IMR-90 (cell line): ENCODE results near the gene PSMD12.

Experiments
- BHLHE40 ChIP-seq: fragments of 150-350 bp; IDR thresholded peaks from 2 replicates; pipeline ENCODE4 v1.6.1; 2016; ENCODE audit warnings: mild to moderate bottlenecking, low read depth, low read length
- CEBPB ChIP-seq: IDR thresholded peaks from 2 replicates; pipeline ENCODE4 v1.6.1; 2012; ENCODE audit warnings: low read depth, low read length, improper control_type of control experiment
- CHD1 ChIP-seq: IDR thresholded peaks from 2 replicates; pipeline ENCODE4 v1.6.1; 2012; ENCODE audit warnings: low read depth, low read length, improper control_type of control experiment
- FOS ChIP-seq: fragments of 150-350 bp; IDR thresholded peaks from 2 replicates; pipeline ENCODE4 v1.6.1; 2016; ENCODE audit warnings: low read depth, low read length
- MAZ ChIP-seq: IDR thresholded peaks from 2 replicates; pipeline ENCODE4 v1.6.1; 2012; ENCODE audit warnings: low read depth, mild to moderate bottlenecking, low read length, improper control_type of control experiment, moderate library complexity, borderline replicate concordance
- MXI1 ChIP-seq: IDR thresholded peaks from 2 replicates; pipeline ENCODE4 v1.6.1; 2012; ENCODE audit warnings: low read depth, mild to moderate bottlenecking, low read length, moderate library complexity, borderline replicate concordance
- NFE2L2 ChIP-seq: fragments of 150-350 bp; IDR thresholded peaks from 2 replicates; pipeline ENCODE4 v1.6.1; 2016; ENCODE audit warnings: low read depth, mild to moderate bottlenecking, low read length
- POLR2A ChIP-seq: IDR thresholded peaks from 2 replicates; pipeline ENCODE4 v1.6.1; 2012; ENCODE audit warnings: mild to moderate bottlenecking, low read depth, low read length
- RAD21 ChIP-seq: IDR thresholded peaks from 2 replicates; pipeline ENCODE4 v1.6.1; 2012; ENCODE audit warnings: low read length, improper control_type of control experiment
- RFX5 ChIP-seq: IDR thresholded peaks from 2 replicates; pipeline ENCODE4 v1.8.0; 2012; ENCODE audit warnings: low read depth, mild to moderate bottlenecking, low read length, moderate library complexity
- SMC3 ChIP-seq: fragments of 150-350 bp; IDR thresholded peaks from 2 replicates; pipeline ENCODE4 v1.6.1; 2016; ENCODE audit warnings: low read depth, mild to moderate bottlenecking, antibody characterized with exemption, low read length, moderate library complexity
- TF ChIP-seq, protein P1 (sequence below): conservative IDR thresholded peaks from 2 replicates; pipeline ENCODE4 v1.5.1; 2012; ENCODE audit warnings: mild to moderate bottlenecking, low read depth, low read length, improper control_type of control experiment
- TF ChIP-seq, protein P2 (sequence below): fragments of 150-350 bp; IDR thresholded peaks from 2 replicates; pipeline ENCODE4 v1.6.1; 2017; ENCODE audit warnings: mild to moderate bottlenecking, antibody characterized with exemption, low read length, low read depth

DNA sequence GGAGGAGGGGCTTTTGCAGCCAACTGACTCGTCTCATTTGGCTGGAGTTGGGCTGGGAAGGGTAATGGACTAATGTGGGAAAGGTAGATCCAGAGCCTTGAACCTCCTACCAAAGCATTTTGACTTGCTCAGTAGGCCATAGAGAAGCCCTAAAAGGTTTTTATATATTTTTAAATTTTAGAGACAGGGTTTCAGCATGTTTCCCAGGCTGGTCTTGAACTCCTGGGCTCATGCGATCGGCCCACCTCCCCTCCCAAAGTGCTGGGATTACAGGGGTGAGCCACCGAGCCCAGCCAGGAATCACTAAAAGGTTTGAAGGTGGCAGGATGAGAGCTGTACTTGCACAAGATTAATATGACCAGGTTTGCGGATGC is 8.7 kb upstream of the PSMD12 start:
- TF ChIP-seq CEBPB (no peak), MAZ (no peak), POLR2A (no peak), BHLHE40 (no peak), RAD21 (no peak), FOS (no peak), CHD1 (no peak), RFX5 (no peak), SMC3 (no peak), MXI1 (no peak), NFE2L2 (no peak)
- TF ChIP-seq, protein P1, sequence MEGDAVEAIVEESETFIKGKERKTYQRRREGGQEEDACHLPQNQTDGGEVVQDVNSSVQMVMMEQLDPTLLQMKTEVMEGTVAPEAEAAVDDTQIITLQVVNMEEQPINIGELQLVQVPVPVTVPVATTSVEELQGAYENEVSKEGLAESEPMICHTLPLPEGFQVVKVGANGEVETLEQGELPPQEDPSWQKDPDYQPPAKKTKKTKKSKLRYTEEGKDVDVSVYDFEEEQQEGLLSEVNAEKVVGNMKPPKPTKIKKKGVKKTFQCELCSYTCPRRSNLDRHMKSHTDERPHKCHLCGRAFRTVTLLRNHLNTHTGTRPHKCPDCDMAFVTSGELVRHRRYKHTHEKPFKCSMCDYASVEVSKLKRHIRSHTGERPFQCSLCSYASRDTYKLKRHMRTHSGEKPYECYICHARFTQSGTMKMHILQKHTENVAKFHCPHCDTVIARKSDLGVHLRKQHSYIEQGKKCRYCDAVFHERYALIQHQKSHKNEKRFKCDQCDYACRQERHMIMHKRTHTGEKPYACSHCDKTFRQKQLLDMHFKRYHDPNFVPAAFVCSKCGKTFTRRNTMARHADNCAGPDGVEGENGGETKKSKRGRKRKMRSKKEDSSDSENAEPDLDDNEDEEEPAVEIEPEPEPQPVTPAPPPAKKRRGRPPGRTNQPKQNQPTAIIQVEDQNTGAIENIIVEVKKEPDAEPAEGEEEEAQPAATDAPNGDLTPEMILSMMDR, result no peak
- TF ChIP-seq, protein P2, sequence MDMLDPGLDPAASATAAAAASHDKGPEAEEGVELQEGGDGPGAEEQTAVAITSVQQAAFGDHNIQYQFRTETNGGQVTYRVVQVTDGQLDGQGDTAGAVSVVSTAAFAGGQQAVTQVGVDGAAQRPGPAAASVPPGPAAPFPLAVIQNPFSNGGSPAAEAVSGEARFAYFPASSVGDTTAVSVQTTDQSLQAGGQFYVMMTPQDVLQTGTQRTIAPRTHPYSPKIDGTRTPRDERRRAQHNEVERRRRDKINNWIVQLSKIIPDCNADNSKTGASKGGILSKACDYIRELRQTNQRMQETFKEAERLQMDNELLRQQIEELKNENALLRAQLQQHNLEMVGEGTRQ, result no peak
